ENCODE measurements around the gene NAALADL1. TPM values are rescaled to one million over a fixed set of nuclear protein-coding genes. Genes with fewer than 3 reads are reported as not detected.

NAALADL1 gene
- total RNA-seq, 2 donors from 2014 or later = 14.2 to 34.7 TPM

DNA sequence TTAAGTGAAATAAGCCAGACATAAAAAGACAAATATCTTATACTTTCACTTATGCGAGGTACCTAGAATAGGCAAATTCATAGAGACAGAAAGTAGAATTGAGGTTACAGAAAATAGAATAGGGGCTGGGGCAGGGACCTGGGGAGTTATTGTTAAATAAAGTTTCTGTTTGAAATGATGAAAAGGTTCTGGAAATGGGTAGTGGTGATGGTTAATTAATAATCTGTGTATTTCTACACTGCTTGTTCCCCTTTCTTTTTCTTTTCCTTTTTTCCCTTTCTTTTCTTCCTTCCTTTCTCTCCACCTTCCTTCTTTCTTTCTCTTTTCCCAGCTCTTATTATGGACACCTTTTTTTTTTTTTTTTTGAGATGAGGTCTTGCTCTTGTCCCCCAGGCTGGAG lies 2.8 kb downstream of the NAALADL1 start:
- no peaks in the 10 kb centered on the region for H3K9me3 Mint-ChIP-seq
- peaks cover 0 to 6% of the 10 kb centered on the region in 2 donors for H3K4me1 Mint-ChIP-seq (ENCODE audit: low read depth in 2 of 2)
- DNase-seq (ENCODE audit: low spot score) (no peak), ATAC-seq (no peak)
- peaks cover 0 to 8% of the 10 kb centered on the region in 2 donors for H3K27me3 Mint-ChIP-seq
- no peak overlapping the region for H3K27ac Mint-ChIP-seq
- no peak overlapping the region for H3K4me3 Mint-ChIP-seq
- no peaks in the 10 kb centered on the region for H3K36me3 Mint-ChIP-seq

DNA sequence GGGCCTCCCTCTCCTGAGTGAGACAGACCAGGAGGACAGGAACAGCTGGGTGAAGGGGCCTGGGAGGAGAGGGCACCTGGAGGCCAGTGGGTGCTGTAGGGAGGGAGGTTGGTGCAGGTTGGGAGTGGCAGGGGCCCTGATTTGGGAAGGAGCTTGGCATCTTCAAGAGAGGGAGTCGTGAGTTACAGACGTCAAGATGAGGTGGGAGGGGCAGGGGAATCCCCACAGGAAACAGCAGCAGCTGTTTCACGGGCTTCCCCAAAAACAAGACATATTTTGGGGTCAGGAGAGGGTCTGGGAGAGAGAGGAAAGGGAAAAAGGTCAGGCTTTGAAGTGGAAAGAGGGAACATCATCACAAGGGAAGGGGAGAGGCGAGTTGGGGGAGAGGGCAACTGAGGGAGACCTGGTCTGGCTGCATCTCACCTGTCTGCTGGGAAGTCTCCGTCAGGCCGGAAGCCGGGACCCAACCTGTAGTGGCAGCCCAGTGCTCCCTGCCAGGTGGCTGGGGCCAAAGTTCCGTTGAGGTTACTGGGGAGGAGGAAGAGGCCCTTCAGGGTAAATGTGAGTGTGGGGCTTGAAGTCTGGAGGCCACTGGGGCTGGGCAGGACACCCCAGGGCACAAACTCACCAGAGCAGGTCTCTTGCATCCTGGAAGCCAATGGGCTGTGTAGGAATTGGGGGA lies 4.4 kb downstream of the NAALADL1 start:
- H3K27me3 Mint-ChIP-seq = peaks cover 0 to 8% of the 10 kb centered on the region in 2 donors
- no peak for ATAC-seq
- peaks cover 0 to 6% of the 10 kb centered on the region in 2 donors for H3K4me1 Mint-ChIP-seq (ENCODE audit: low read depth in 2 of 2)
- no peak for DNase-seq (ENCODE audit: low spot score)
- H3K9me3 Mint-ChIP-seq = no peaks in the 10 kb centered on the region
- H3K36me3 Mint-ChIP-seq = no peaks in the 10 kb centered on the region
- H3K4me3 Mint-ChIP-seq = no peak overlapping the region
- peak overlapping the region in 1 of 2 donors; percentile 85 for H3K27ac Mint-ChIP-seq

DNA sequence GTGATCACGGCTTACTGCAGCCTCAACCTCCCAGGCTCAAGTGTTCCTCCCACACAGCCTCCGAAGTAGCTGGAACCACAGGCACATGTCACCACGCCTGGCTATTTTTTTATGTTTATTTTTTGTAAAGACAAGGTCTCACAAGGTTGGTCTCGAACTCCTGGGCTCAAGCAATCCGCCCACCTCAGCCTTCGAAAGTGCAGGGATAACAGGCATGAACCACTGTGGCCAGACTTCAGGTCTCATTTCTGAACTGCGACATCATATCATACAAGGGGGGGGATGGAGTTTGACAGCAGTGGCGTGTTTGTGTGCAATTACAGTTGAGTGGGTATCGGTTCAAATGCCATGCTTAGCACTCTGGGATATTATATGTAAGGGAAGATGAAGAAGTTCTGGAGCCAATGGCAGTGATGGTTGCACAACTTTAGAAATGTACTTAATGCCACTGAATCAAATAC lies 6.9 kb downstream of the NAALADL1 start:
- Mint-ChIP-seq H3K4me1 (ENCODE audit: low read depth in 2 of 2) (peaks cover 7 to 16% of the 10 kb centered on the region in 2 donors), H3K4me3 (no peak overlapping the region), H3K27ac (no peak overlapping the region), H3K9me3 (no peaks in the 10 kb centered on the region), H3K36me3 (no peaks in the 10 kb centered on the region), H3K27me3 (peaks cover 0 to 8% of the 10 kb centered on the region in 2 donors)
- DNase-seq (ENCODE audit: low spot score) (no peak), ATAC-seq (no peak)

DNA sequence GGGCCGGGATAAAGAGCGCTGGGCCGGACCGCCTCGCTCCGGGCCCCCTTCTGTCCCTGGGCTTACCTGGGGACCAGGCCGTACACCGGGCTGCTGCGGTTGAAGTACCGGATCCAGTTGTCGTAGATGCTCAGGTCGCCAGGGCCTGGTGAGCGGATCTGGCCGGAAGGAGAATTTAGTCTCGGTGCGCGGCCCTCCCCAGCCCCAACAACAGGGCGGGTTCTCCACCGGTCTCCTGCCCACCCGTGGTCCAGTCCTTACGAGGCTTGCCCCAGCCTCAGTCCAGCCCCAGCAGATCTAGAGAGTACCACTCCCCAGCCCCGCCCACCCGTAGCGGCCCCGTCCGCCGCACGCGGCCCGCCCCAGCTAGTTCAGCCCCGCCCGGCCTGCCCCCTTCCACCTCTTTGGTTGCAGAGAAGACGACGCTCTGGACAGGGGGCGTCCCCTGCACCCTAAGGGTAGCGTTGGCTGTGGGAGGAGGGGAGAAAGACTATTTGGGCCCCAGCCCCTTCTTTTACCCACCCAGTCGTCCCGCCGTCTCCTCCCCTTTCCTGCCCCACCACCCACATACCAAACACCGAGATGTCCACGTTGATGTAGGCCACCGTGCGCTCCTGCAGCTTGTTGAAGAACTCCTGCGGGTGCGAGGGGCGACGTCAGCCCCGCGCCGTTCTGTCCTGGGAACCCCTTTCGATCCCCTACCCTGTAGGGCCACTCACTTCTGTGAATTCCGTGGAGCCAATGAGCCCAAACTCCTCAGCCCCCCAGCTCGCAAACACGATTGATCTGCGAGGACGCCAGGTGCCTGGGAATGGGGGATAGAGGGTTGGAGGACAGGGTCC lies 10.6 kb downstream of the NAALADL1 start:
- no peak for DNase-seq (ENCODE audit: low spot score)
- Mint-ChIP-seq H3K4me1 (ENCODE audit: low read depth in 2 of 2) (peaks cover 7 to 11% of the 10 kb centered on the region in 2 donors), H3K4me3 (peak overlapping the region; percentile 91), H3K9me3 (no peaks in the 10 kb centered on the region), H3K27me3 (no peaks in the 10 kb centered on the region), H3K36me3 (no peaks in the 10 kb centered on the region), H3K27ac (peak overlapping the region; percentile 66 to 86)
- peak; percentile 75 to 83 for ATAC-seq

DNA sequence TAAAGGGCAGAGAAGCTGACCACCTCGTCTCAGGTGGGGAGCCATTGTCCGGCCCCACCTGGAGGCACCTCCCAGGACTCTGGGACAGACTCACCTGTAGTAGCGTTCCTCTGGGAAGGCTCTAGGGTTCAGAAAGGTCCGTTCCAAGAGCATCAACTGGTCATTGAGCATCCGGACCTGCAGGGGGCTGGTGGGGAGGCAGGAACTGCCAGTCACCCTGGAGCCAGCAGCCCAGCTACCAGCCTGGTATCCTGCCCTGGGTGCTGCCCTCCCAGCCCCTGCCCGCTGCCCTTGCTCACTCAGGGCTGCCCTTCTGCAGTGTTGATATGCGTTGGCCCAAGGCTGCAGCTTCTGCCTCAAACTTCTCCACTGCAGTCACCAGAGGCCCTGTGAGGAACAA lies 12.6 kb downstream of the NAALADL1 start:
- no peaks in the 10 kb centered on the region for H3K36me3 Mint-ChIP-seq
- no peaks in the 10 kb centered on the region for H3K9me3 Mint-ChIP-seq
- H3K4me3 Mint-ChIP-seq = no peak overlapping the region
- peaks cover 7 to 16% of the 10 kb centered on the region in 2 donors for H3K4me1 Mint-ChIP-seq (ENCODE audit: low read depth in 2 of 2)
- H3K27me3 Mint-ChIP-seq = no peaks in the 10 kb centered on the region
- no peak for ATAC-seq
- no peak for DNase-seq (ENCODE audit: low spot score)
- no peak overlapping the region for H3K27ac Mint-ChIP-seq

DNA sequence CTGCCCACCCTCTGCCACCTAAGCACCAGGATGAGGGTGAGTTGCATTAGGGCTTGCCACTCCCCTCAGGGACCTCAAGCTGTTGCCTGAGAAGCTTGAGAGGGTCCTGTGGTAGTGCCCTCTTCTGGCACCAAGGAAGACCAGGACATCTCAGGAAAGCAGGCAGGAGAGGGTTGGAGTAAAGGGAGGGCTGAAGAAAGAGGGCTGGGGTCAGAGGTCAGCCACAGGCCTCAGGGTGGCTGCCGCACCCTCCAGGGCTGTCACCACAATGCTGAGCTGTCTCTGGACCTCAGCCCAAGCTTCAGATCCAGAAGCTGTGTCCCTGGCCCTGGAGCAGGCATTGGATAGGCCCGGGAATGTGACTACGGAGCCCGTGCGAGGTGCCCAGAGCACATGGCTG lies 13.3 kb downstream of the NAALADL1 start:
- no peak for ATAC-seq
- Mint-ChIP-seq H3K4me3 (no peak overlapping the region), H3K4me1 (ENCODE audit: low read depth in 2 of 2) (peaks cover 7 to 16% of the 10 kb centered on the region in 2 donors), H3K9me3 (no peaks in the 10 kb centered on the region), H3K27me3 (no peaks in the 10 kb centered on the region), H3K27ac (no peak overlapping the region), H3K36me3 (no peaks in the 10 kb centered on the region)
- DNase-seq (ENCODE audit: low spot score) = no peak

DNA sequence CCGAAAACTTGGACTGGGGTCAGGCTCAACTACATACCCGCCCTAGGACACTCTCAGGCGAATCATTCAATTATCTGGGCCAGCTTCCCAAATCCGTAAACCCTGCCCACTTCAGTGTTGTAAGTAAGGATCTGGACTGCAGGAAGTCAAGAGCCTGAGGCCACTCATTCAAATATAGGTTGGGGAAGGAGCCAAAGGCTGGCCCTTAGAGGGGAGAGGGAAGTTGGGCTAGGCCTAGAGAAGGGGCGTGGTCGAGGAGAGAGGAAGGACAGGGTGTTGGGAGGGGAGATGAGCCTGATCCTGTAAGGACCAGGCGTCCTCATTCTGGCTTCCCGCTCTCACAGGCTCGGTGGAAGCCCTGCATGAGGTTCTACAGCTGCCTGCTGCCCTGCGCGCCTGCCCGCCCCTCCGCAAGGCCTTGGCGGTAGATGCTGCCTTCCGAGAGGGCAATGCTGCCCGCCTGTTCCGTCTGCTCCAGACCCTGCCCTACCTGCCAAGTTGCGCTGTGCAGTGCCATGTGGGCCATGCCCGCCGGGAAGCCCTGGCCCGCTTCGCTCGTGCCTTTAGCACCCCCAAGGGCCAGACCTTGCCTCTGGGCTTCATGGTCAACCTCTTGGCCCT lies 14.4 kb downstream of the NAALADL1 start:
- Mint-ChIP-seq H3K4me1 (ENCODE audit: low read depth in 2 of 2) (peaks cover 7 to 16% of the 10 kb centered on the region in 2 donors), H3K27ac (no peak overlapping the region), H3K27me3 (no peaks in the 10 kb centered on the region), H3K4me3 (no peak overlapping the region), H3K9me3 (no peaks in the 10 kb centered on the region), H3K36me3 (no peaks in the 10 kb centered on the region)
- DNase-seq (ENCODE audit: low spot score) (no peak), ATAC-seq (no peak)

DNA sequence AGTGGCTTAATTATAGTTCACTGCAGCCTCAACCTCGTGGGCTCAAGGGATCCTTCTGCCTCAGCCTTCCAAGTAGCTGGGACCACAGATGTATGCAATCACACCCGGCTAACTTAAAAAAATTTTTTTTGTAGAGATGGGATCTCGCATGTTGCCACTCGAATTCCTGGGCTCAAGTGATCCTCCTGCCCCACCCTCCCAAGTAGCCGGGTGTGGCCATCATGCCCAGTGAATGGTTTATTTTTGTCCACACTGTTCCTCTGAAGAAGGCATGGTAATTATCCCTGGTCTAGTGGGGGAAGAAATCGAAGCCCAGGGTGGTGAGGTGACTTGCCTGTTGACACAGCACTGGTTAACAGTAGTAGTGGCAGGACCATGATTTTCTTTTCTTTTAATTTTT lies 15.5 kb downstream of the NAALADL1 start:
- Mint-ChIP-seq H3K27ac (peak overlapping the region in 1 of 2 donors; percentile 33), H3K36me3 (no peaks in the 10 kb centered on the region), H3K4me1 (ENCODE audit: low read depth in 2 of 2) (peaks cover 7 to 13% of the 10 kb centered on the region in 2 donors), H3K9me3 (no peaks in the 10 kb centered on the region), H3K27me3 (no peaks in the 10 kb centered on the region), H3K4me3 (peak overlapping the region; percentile 73)
- no peak for DNase-seq (ENCODE audit: low spot score)
- ATAC-seq = no peak

DNA sequence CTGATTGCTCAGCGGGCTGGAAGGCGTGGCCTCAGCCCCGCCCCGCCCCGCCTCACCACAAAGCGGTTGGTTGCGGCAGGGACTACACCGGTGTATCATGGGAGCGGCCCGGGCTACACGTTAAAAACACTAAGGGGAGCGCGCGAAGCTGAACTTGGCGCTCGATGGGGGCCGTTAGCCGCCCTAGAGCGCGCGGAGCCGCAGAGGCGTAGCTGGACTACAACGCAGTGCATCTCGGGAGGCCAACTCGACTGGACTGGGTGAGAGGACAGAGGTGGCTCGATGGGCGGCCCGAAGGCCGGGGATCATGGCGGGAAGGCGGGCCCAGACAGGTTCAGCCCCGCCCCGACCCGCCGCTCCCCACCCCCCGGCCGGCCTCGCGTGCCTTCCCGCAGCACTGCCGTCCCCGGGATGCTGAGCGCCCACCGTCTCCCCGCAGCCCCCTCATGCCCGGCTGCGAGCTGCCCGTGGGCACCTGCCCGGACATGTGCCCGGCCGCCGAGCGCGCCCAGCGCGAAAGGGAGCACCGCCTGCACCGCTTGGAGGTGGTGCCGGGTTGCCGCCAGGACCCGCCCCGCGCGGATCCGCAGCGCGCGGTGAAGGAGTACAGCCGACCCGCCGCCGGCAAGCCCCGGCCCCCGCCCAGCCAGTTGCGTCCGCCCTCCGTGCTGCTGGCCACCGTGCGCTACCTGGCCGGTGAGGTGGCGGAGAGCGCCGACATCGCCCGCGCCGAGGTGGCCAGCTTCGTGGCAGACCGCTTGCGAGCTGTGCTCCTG lies 17.3 kb downstream of the NAALADL1 start, which contains the start of gene SAC3D1:
SAC3D1 (plus strand) TSS at position 364 of the 776 bp plus-strand sequence; CDS start at position 447, 83 bp downstream.
- peak within 1 kb of the TSS; percentile 91 for H3K4me3 Mint-ChIP-seq
- H3K9me3 Mint-ChIP-seq = no peaks in the 10 kb centered on the region
- H3K4me1 Mint-ChIP-seq (ENCODE audit: low read depth in 2 of 2) = peaks cover 0 to 4% of the 10 kb centered on the region in 2 donors
- no peaks in the 10 kb centered on the region for H3K36me3 Mint-ChIP-seq
- H3K27ac Mint-ChIP-seq = peak within 1 kb of the TSS; percentile 80 to 90
- DNase-seq (ENCODE audit: low spot score) = peak; percentile 92
- ATAC-seq = peak; percentile 97
- no peaks in the 10 kb centered on the region for H3K27me3 Mint-ChIP-seq

DNA sequence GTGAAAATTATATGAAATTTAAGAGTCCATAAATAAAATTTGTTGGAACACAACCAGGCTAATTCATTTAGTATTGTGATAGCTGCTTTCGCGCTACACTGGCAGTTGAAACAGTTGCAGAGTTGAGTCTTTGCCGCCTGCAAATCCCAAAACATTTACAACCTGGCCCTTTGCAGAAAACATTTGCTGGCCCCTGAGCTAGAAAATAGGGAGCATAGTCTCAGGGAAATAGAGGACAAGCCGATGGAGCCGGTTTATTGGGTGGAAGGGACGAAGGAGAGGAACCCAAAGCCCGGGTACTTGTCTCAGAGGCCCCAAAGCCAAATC lies 17.9 kb downstream of the NAALADL1 start:
- H3K36me3 Mint-ChIP-seq = no peaks in the 10 kb centered on the region
- H3K27me3 Mint-ChIP-seq = no peaks in the 10 kb centered on the region
- H3K9me3 Mint-ChIP-seq = no peaks in the 10 kb centered on the region
- ATAC-seq = no peak
- H3K27ac Mint-ChIP-seq = peak overlapping the region; percentile 80 to 90
- H3K4me1 Mint-ChIP-seq (ENCODE audit: low read depth in 2 of 2) = peaks cover 0 to 4% of the 10 kb centered on the region in 2 donors
- no peak for DNase-seq (ENCODE audit: low spot score)
- H3K4me3 Mint-ChIP-seq = peak overlapping the region; percentile 91

DNA sequence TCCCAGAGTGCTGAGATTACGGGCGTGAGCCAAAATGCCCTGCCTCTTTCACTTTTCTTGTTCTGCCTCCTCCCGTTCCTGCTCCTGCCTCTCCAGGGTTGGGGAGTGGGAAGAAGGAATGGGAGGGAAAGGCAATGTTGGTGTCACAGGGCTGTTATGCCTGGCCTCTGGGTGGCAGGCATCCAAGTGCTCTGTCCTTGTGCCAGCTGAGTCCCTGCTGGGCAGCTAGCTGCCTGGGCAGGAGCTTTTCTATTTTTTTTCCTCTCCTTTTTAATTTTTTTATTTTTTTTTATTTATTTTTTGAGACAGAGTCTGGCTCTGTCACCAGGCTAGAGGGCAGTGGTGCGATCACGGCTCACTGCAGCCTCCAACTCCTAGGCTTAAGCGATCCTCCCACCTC lies 21.4 kb downstream of the NAALADL1 start:
- Mint-ChIP-seq H3K27me3 (no peaks in the 10 kb centered on the region), H3K4me1 (ENCODE audit: low read depth in 2 of 2) (no peaks in the 10 kb centered on the region), H3K4me3 (no peak overlapping the region), H3K36me3 (no peaks in the 10 kb centered on the region), H3K9me3 (no peaks in the 10 kb centered on the region), H3K27ac (no peak overlapping the region)
- DNase-seq (ENCODE audit: low spot score) (no peak), ATAC-seq (no peak)

DNA sequence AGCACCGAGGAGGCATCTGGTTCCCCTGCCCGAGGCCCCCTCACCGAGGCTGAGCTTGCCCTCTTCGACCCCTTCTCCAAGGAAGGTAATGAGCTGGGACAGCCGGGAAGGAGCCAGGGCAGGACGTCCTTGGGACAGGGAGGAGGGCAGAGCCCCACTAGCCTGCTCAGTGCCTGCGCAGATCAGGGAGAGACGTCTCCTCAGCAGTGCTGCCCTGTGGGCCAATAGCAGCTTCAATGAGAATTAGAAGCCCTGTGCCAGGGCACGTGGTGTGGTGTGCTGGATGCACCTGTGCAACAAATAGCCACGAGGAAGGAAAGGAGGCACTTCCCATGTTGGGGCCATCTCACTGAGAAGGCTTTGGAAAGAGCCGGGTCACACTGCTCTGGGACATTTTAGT lies 22.8 kb downstream of the NAALADL1 start:
- DNase-seq (ENCODE audit: low spot score) (no peak), ATAC-seq (no peak)
- no peaks in the 10 kb centered on the region for H3K9me3 Mint-ChIP-seq
- H3K4me3 Mint-ChIP-seq = no peak overlapping the region
- no peak overlapping the region for H3K27ac Mint-ChIP-seq
- H3K27me3 Mint-ChIP-seq = no peaks in the 10 kb centered on the region
- H3K36me3 Mint-ChIP-seq = no peaks in the 10 kb centered on the region
- no peaks in the 10 kb centered on the region for H3K4me1 Mint-ChIP-seq (ENCODE audit: low read depth in 2 of 2)

DNA sequence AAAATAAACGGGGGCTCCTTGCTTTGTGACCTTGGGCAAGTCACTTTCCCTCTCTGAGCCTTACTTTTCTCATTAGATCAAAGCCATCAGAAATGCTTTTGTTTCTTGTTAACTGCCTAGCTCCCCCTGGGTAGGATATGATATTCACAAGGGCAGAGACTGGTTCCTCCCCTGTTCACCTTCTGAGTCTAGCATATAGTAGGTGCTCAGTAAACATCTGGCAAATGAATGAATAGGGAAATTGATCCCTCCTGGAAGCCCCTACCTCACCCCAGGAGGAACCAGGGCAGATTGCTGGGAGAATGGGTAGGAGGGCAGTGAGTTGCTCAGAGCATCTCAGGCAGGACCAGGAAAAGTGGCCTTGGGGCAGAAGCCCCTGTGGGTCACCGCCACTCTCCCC lies 23.9 kb downstream of the NAALADL1 start:
- Mint-ChIP-seq H3K27ac (no peak overlapping the region), H3K4me1 (ENCODE audit: low read depth in 2 of 2) (no peaks in the 10 kb centered on the region), H3K9me3 (no peaks in the 10 kb centered on the region), H3K36me3 (no peaks in the 10 kb centered on the region), H3K27me3 (no peaks in the 10 kb centered on the region), H3K4me3 (no peak overlapping the region)
- no peak for ATAC-seq
- no peak for DNase-seq (ENCODE audit: low spot score)

Measured in natural killer cell treated with Interleukin-12 subunit alpha and Interleukin-12 subunit beta and Interleukin-15 and Interleukin-18, amount 100 ng/mL, for 72 hours (primary cell).